DOHH2 (cell line): ENCODE data around the gene MYO1B.

ENCODE experiments used
- H3F3A ChIP-seq: fragments of 200-600 bp; sonication (generic), shearing (Covaris generic); 2 replicates; pipeline ENCODE4 v1.6.0; 2016; ENCODE audit warnings: antibody characterized with exemption, mild to moderate bottlenecking; ENCODE audit not compliant: control insufficient read depth, insufficient read depth
- H3K27ac ChIP-seq: fragments of 200-600 bp; sonication (generic); 2 replicates; pipeline ENCODE4 v1.5.1; 2014; ENCODE audit warnings: low read depth, mild to moderate bottlenecking, low read length, moderate library complexity
- H3K27me3 ChIP-seq: fragments of 200-600 bp; sonication (generic); 2 replicates; pipeline ENCODE4 v1.6.1; 2014; ENCODE audit warnings: mild to moderate bottlenecking, low read length, mixed read lengths; ENCODE audit not compliant: control insufficient read depth
- H3K36me3 ChIP-seq: fragments of 200-600 bp; sonication (generic); 2 replicates; pipeline ENCODE4 v1.6.1; 2014; ENCODE audit warnings: mild to moderate bottlenecking, low read length, moderate library complexity, mixed read lengths; ENCODE audit not compliant: control insufficient read depth
- H3K4me1 ChIP-seq: fragments of 200-600 bp; sonication (generic); 2 replicates; pipeline ENCODE4 v1.6.1; 2014; ENCODE audit warnings: mild to moderate bottlenecking, low read length, mixed read lengths; ENCODE audit not compliant: control insufficient read depth
- H3K4me2 ChIP-seq: fragments of 200-600 bp; sonication (generic); 2 replicates; pipeline ENCODE4 v1.6.0; 2014; ENCODE audit warnings: mild to moderate bottlenecking, low read length, moderate library complexity
- H3K4me3 ChIP-seq: fragments of 200-600 bp; sonication (generic); 2 replicates; pipeline ENCODE4 v1.5.1; 2014; ENCODE audit warnings: mild to moderate bottlenecking, low read length, mixed read lengths
- H3K79me2 ChIP-seq: fragments of 200-600 bp; sonication (generic); 2 replicates; pipeline ENCODE4 v1.6.1; 2014; ENCODE audit warnings: mild to moderate bottlenecking, low read length, mixed read lengths; ENCODE audit not compliant: control insufficient read depth
- H3K9me2 ChIP-seq: fragments of 200-600 bp; sonication (generic); replicated peaks from 2 replicates; pipeline ENCODE4 v1.6.1; 2014; ENCODE audit warnings: mild to moderate bottlenecking, low read length, mixed read lengths; ENCODE audit not compliant: control insufficient read depth
- H3K9me3 ChIP-seq: fragments of 200-600 bp; sonication (generic); 2 replicates; pipeline ENCODE4 v1.6.1; 2014; ENCODE audit warnings: antibody characterized with exemption, low read length, mixed read lengths; ENCODE audit not compliant: control insufficient read depth, insufficient read depth
- H4K20me1 ChIP-seq: fragments of 200-600 bp; sonication (generic); 2 replicates; pipeline ENCODE4 v1.6.0; 2014; ENCODE audit warnings: low read depth, mild to moderate bottlenecking, antibody characterized with exemption, low read length, moderate library complexity; ENCODE audit not compliant: control insufficient read depth, insufficient read depth
- CTCF ChIP-seq: fragments of 200-600 bp; sonication (generic); IDR thresholded peaks from one replicate; pipeline ENCODE4 v1.5.1; 2014; ENCODE audit warnings: antibody characterized with exemption, mild to moderate bottlenecking, low read depth, low read length; ENCODE audit not compliant: poor library complexity, severe bottlenecking
- EZH2phosphoT487 ChIP-seq: fragments of 200-600 bp; sonication (generic); IDR thresholded peaks from 2 replicates; pipeline ENCODE4 v1.6.1; 2017; ENCODE audit warnings: borderline replicate concordance, mild to moderate bottlenecking, antibody characterized with exemption, low read length, moderate library complexity, mixed read lengths

MYO1B gene

GRCh38 chr2:191296083-191297006 lies 51.1 kb downstream of the MYO1B start:
- H3K9me3 ChIP-seq = no peaks in the 10 kb centered on the region
- H3K36me3 ChIP-seq = no peaks in the 10 kb centered on the region
- H4K20me1 ChIP-seq = no peaks in the 10 kb centered on the region
- TF ChIP-seq CTCF = no peak
- no peak for TF ChIP-seq EZH2phosphoT487
- no peak overlapping the region for H3K4me3 ChIP-seq
- H3K9me2 ChIP-seq = no peaks in the 10 kb centered on the region
- H3K4me2 ChIP-seq = no peak overlapping the region
- H3K4me1 ChIP-seq = no peaks in the 10 kb centered on the region
- no peak overlapping the region for H3K27ac ChIP-seq
- H3K79me2 ChIP-seq = no peaks in the 10 kb centered on the region
- H3F3A ChIP-seq = no peaks in the 10 kb centered on the region
- H3K27me3 ChIP-seq = no peaks in the 10 kb centered on the region

GRCh38 chr2:191297033-191297432 lies 51.8 kb downstream of the MYO1B start:
- Histone ChIP-seq H3K79me2 (no peaks in the 10 kb centered on the region), H3F3A (no peaks in the 10 kb centered on the region)

GRCh38 chr2:191298306-191298705 lies 53.1 kb downstream of the MYO1B start:
- Histone ChIP-seq H3K4me2 (no peak overlapping the region), H3K4me3 (no peak overlapping the region), H3K4me1 (no peaks in the 10 kb centered on the region), H3K36me3 (no peaks in the 10 kb centered on the region), H3K27ac (no peak overlapping the region), H3K9me3 (no peaks in the 10 kb centered on the region), H3K9me2 (no peaks in the 10 kb centered on the region), H3K79me2 (no peaks in the 10 kb centered on the region), H3F3A (no peaks in the 10 kb centered on the region), H3K27me3 (no peaks in the 10 kb centered on the region), H4K20me1 (no peaks in the 10 kb centered on the region)
- no peak for TF ChIP-seq EZH2phosphoT487
- no peak for TF ChIP-seq CTCF

More at GRCh38 chr2:191297033-191297432, 51.8 kb downstream of the MYO1B start:
- Histone ChIP-seq H3K9me3 (no peaks in the 10 kb centered on the region), H3K4me1 (no peaks in the 10 kb centered on the region), H3K4me2 (no peak overlapping the region), H3K27ac (no peak overlapping the region), H3K36me3 (no peaks in the 10 kb centered on the region), H3K27me3 (no peaks in the 10 kb centered on the region), H4K20me1 (no peaks in the 10 kb centered on the region), H3K4me3 (no peak overlapping the region), H3K9me2 (no peaks in the 10 kb centered on the region)
- TF ChIP-seq CTCF = no peak
- TF ChIP-seq EZH2phosphoT487 = no peak
